Ovary (tissue), 9 donors: ENCODE measurements around the gene GRK1. TPM values are rescaled to one million over a fixed set of nuclear protein-coding genes. Genes with fewer than 3 reads are reported as not detected.
A peak's percentile ranks its signal among the peaks of the same experiment; 100 is the strongest.

Experiments
- DNase-seq, 5 donors: peaks; one replicate each; pipeline ENCODE4 v3.0.0-alpha.2; 2019 to 2020
- H3K27ac ChIP-seq, 2 donors: fragments of 200-600 bp; one replicate each; pipeline versions ENCODE4 v1.5.1 to v1.8.0; 2019 to 2022
- H3K27me3 ChIP-seq: fragments of 200-600 bp; one replicate; pipeline ENCODE4 v1.8.0; 2022
- H3K36me3 ChIP-seq: fragments of 200-600 bp; sonication (generic); one replicate; pipeline ENCODE4 v1.5.1; 2019
- H3K4me1 ChIP-seq: one replicate; pipeline ENCODE4 v1.8.1; 2013; ENCODE audit warnings: mild to moderate bottlenecking, moderate library complexity; ENCODE audit not compliant: insufficient read depth
- H3K4me3 ChIP-seq: fragments of 200-600 bp; sonication (generic); one replicate; pipeline ENCODE4 v1.5.1; 2017
- H3K9me3 ChIP-seq, 2 donors: fragments of 200-600 bp in 1 of 2; sonication (generic) in 1 of 2; one replicate each; pipeline versions ENCODE4 v1.5.1 to v1.8.1; 2013 to 2019; ENCODE audit warnings: mild to moderate bottlenecking in 1 of 2, moderate library complexity in 1 of 2
- CTCF ChIP-seq, 3 donors: fragments of 450-650 bp in 2 of 3; fragments of 200-600 bp in 1 of 3; IDR thresholded peaks; one replicate each; pipeline versions ENCODE4 v1.5.1 to v1.8.0; 2016 to 2022; ENCODE audit warnings: antibody characterized with exemption in 3 of 3, mild to moderate bottlenecking in 1 of 3
- EP300 ChIP-seq: sonication (generic); formaldehyde crosslinking; IDR thresholded peaks from one replicate; pipeline ENCODE4 v1.6.1; 2017; ENCODE audit warnings: antibody characterized with exemption
- POLR2A ChIP-seq: fragments of 450-650 bp; IDR thresholded peaks from one replicate; pipeline ENCODE4 v1.6.1; 2017; ENCODE audit warnings: antibody characterized with exemption, mild to moderate bottlenecking, moderate library complexity
- WGBS, 3 donors: extraction: QIAGEN DNeasy Blood & Tissue Kit in 1 of 3; methylation state at CpG; one replicate each; pipeline versions ENCODE4 v1.1.5 to v1.1.7; 2013 to 2017; 5-methylcytosine and 5-hydroxymethylcytosine counted together
- intact Hi-C, 4 donors: fragments of 100-400 bp; cut with DNase I; formaldehyde crosslinking; loops; one replicate each; pipeline versions ENCODE4 v1.11.0 to v1.15.1; 2022 to 2023
- polyA plus RNA-seq, 2 donors: library from polyadenylated mRNA; stranded (reverse); fragments of 200-250 nt in 1 of 2; fragments of 350-450 nt in 1 of 2; fragmentation: Illumina TruSeq in 1 of 2; extraction: RNeasy Lipid Tissue Mini Kit (QIAGEN cat#74804) in 1 of 2; gene quantifications; one replicate each; pipeline ENCODE4 v1.2.3, GENCODE V29; 2013 to 2014
- total RNA-seq, 7 donors: library from RNA; depleted of rRNA in 2 of 7; stranded (reverse); fragments of >200 nt in 2 of 7; fragmentation: NEBNext Ultra II Directional in 3 of 7; extraction: Animal tissue kit (Norgen Biotek cat#: 25700) in 3 of 7; gene quantifications; one replicate each; pipeline versions ENCODE4 v1.1.0 to v1.2.4, GENCODE V29; 2016 to 2023
- donor health status: DM: no; HTN: no; CAD: no; lungs with moderate emphysema.
- donor health status: DM: no; HTN: no; CAD: no.
- donor health status: Bipolar disorder and iron deficiency.
- donor health status: DM: yes; HTN: yes; CAD: no.
- donor health status: DM: no; HTN: no; CAD: no.
- donor health status: DM: yes; HTN: yes; CAD: no.

GRK1 gene
- total and polyA plus RNA-seq, 9 donors = 0.02 to 0.10 (median 0.07) TPM; not detected in 6

GRCh38 chr13:113646921-113647340 lies 20.1 kb upstream of the GRK1 start:
- WGBS, 3 donors = 88 to 90% (median 89%) methylated on average over 10 of the region's 10 CpGs
- DNase-seq = peak in 2 of 5 donors; percentile 9 to 29
- H3K27me3 ChIP-seq = no peaks in the 10 kb centered on the region
- no peaks in the 10 kb centered on the region for H3K36me3 ChIP-seq
- H3K4me3 ChIP-seq = no peak overlapping the region
- no peak for TF ChIP-seq POLR2A
- TF ChIP-seq CTCF (IDR thresholded peaks at IDR 0.05) = no peak
- TF ChIP-seq EP300 = no peak
- peaks cover 12% of the 10 kb centered on the region for H3K4me1 ChIP-seq
- no peak overlapping the region for H3K27ac ChIP-seq
- no peaks in the 10 kb centered on the region for H3K9me3 ChIP-seq
- intact Hi-C loops = no loop called here

- intact Hi-C loops = no loop called here
- Histone ChIP-seq H3K27me3 (no peaks in the 10 kb centered on the region), H3K4me1 (peaks cover 12% of the 10 kb centered on the region), H3K27ac (no peak overlapping the region), H3K36me3 (no peaks in the 10 kb centered on the region), H3K9me3 (no peaks in the 10 kb centered on the region), H3K4me3 (no peak overlapping the region)
- DNase-seq = peak; percentile 36 to 80 (median 68)
- TF ChIP-seq CTCF (IDR thresholded peaks at IDR 0.05) = no peak
- no peak for TF ChIP-seq EP300
- no peak for TF ChIP-seq POLR2A
- WGBS, 3 donors = 60% methylated on average over 42 of the region's 42 CpGs
Observed at GRCh38 chr13:113647351-113648215, 19.4 kb upstream of the GRK1 start.

GRCh38 chr13:113648216-113648610 lies 18.8 kb upstream of the GRK1 start:
- no peaks in the 10 kb centered on the region for H3K27me3 ChIP-seq
- H3K27ac ChIP-seq = no peak overlapping the region
- 86 to 89% (median 86%) methylated on average over 13 of the region's 13 CpGs for WGBS, 3 donors
- DNase-seq = peak in 3 of 5 donors; percentile 3 to 19 (median 17)
- H3K4me3 ChIP-seq = no peak overlapping the region
- intact Hi-C loops = no loop called here
- H3K9me3 ChIP-seq = no peaks in the 10 kb centered on the region
- TF ChIP-seq CTCF (IDR thresholded peaks at IDR 0.05) (no peak), EP300 (no peak), POLR2A (no peak)
- peaks cover 12% of the 10 kb centered on the region for H3K4me1 ChIP-seq
- no peaks in the 10 kb centered on the region for H3K36me3 ChIP-seq

GRCh38 chr13:113649212-113649611 lies 17.8 kb upstream of the GRK1 start:
- Histone ChIP-seq H3K27me3 (no peaks in the 10 kb centered on the region), H3K36me3 (no peaks in the 10 kb centered on the region), H3K4me3 (no peak overlapping the region), H3K27ac (no peak overlapping the region), H3K9me3 (no peaks in the 10 kb centered on the region), H3K4me1 (peaks cover 12% of the 10 kb centered on the region)
- intact Hi-C loops = no loop called here
- peak in 3 of 5 donors; percentile 2 to 19 (median 6) for DNase-seq
- TF ChIP-seq POLR2A = no peak
- TF ChIP-seq EP300 = no peak
- WGBS, 3 donors = 76 to 87% (median 82%) methylated on average over 17 of the region's 17 CpGs

- no peak overlapping the region for H3K4me3 ChIP-seq
- intact Hi-C loops = no loop called here
- no peak overlapping the region for H3K27ac ChIP-seq
- TF ChIP-seq CTCF (IDR thresholded peaks at IDR 0.05) (no peak), EP300 (no peak), POLR2A (no peak)
- WGBS, 3 donors = 91 to 92% (median 92%) methylated on average over 15 of the region's 15 CpGs
- peak in 2 of 5 donors; percentile 3 to 21 for DNase-seq
- no peaks in the 10 kb centered on the region for H3K9me3 ChIP-seq
- H3K4me1 ChIP-seq = peaks cover 12% of the 10 kb centered on the region
- H3K36me3 ChIP-seq = no peaks in the 10 kb centered on the region
- no peaks in the 10 kb centered on the region for H3K27me3 ChIP-seq
Observed at GRCh38 chr13:113650275-113650674, 16.7 kb upstream of the GRK1 start.
